SW480 (cell line): Measurements from ENCODE around the gene WNK1.

Experiments
- DNase-seq: peaks from one replicate; pipeline ENCODE4 v3.0.0-alpha.2; 2016; ENCODE audit warnings: low spot score

Gene WNK1

GRCh38 chr12:863285-863684 lies 110.9 kb downstream of the WNK1 start:
- DNase-seq = no peak

- no peak for DNase-seq
These were observed 113.2 kb downstream of the WNK1 start for GRCh38 chr12:865614-866013.

- DNase-seq = no peak
These were observed 115.5 kb downstream of the WNK1 start for GRCh38 chr12:867905-868304.

- DNase-seq = no peak
These were observed 116.3 kb downstream of the WNK1 start for GRCh38 chr12:868722-869121.

GRCh38 chr12:870378-870777 lies 118.0 kb downstream of the WNK1 start:
- DNase-seq = no peak

GRCh38 chr12:873954-874353 lies 121.6 kb downstream of the WNK1 start:
- DNase-seq = no peak

GRCh38 chr12:879641-880040 lies 127.3 kb downstream of the WNK1 start:
- DNase-seq = no peak

- no peak for DNase-seq
These were observed 128.3 kb downstream of the WNK1 start for GRCh38 chr12:880656-881055.

- no peak for DNase-seq
These were observed 132.5 kb downstream of the WNK1 start for GRCh38 chr12:884746-885414.

GRCh38 chr12:885701-886100 lies 133.3 kb downstream of the WNK1 start:
- DNase-seq = no peak

- DNase-seq = no peak
These were observed 133.8 kb downstream of the WNK1 start for GRCh38 chr12:886206-886605.

GRCh38 chr12:894226-894625 lies 141.8 kb downstream of the WNK1 start:
- DNase-seq = no peak

- DNase-seq = no peak
These were observed 143.7 kb downstream of the WNK1 start for GRCh38 chr12:896031-896430.

GRCh38 chr12:897386-897785 lies 145.0 kb downstream of the WNK1 start:
- DNase-seq = no peak

- DNase-seq = no peak
These were observed 150.2 kb downstream of the WNK1 start for GRCh38 chr12:902581-902980.

- DNase-seq = no peak
These were observed 150.7 kb downstream of the WNK1 start for GRCh38 chr12:903055-903454.

- no peak for DNase-seq
These were observed 151.6 kb downstream of the WNK1 start for GRCh38 chr12:904010-904414.

- DNase-seq = no peak
These were observed 153.1 kb downstream of the WNK1 start for GRCh38 chr12:905261-906031.

GRCh38 chr12:906062-906585 lies 153.7 kb downstream of the WNK1 start:
- DNase-seq = no peak

- DNase-seq = no peak
These were observed 155.2 kb downstream of the WNK1 start for GRCh38 chr12:907413-908185.

GRCh38 chr12:909861-910260 lies 157.5 kb downstream of the WNK1 start:
- DNase-seq = no peak

GRCh38 chr12:910416-910815 lies 158.0 kb downstream of the WNK1 start:
- no peak for DNase-seq
